Neural progenitor cell (in vitro differentiated cells): ENCODE results near the gene UPK1A. TPM values are rescaled to one million over a fixed set of nuclear protein-coding genes. Genes with fewer than 3 reads are reported as not detected.
A peak's percentile ranks its signal among the peaks of the same experiment; 100 is the strongest.

Experiments used
- DNase-seq: peaks from one replicate; pipeline ENCODE4 v3.0.0-alpha.2; 2016; ENCODE audit warnings: low spot score
- H2AFZ ChIP-seq: fragments of 200-600 bp; sonication (generic); replicated peaks from 2 replicates; pipeline ENCODE4 v1.6.1; 2016; ENCODE audit warnings: antibody characterized with exemption
- H3F3A ChIP-seq: fragments of 200-600 bp; sonication (generic); 2 replicates; pipeline ENCODE4 v1.6.1; 2016; ENCODE audit warnings: antibody characterized with exemption, low read depth
- H3K27ac ChIP-seq: fragments of 200-600 bp; sonication (generic); 2 replicates; pipeline ENCODE4 v1.5.1; 2016; ENCODE audit warnings: mild to moderate bottlenecking
- H3K27me3 ChIP-seq: fragments of 200-600 bp; sonication (generic); 2 replicates; pipeline ENCODE4 v1.6.1; 2016; ENCODE audit warnings: mild to moderate bottlenecking, moderate library complexity
- H3K36me3 ChIP-seq: fragments of 200-600 bp; sonication (generic); 2 replicates; pipeline ENCODE4 v1.5.1; 2016
- H3K4me1 ChIP-seq: fragments of 200-600 bp; sonication (generic); 2 replicates; pipeline ENCODE4 v1.6.1; 2016; ENCODE audit warnings: mixed run types
- H3K4me2 ChIP-seq: fragments of 200-600 bp; sonication (generic); 2 replicates; pipeline ENCODE4 v1.6.1; 2016
- H3K4me3 ChIP-seq: fragments of 200-600 bp; sonication (generic); 2 replicates; pipeline ENCODE4 v1.5.1; 2016
- H3K79me2 ChIP-seq: fragments of 200-600 bp; sonication (generic); 2 replicates; pipeline ENCODE4 v1.6.1; 2016; ENCODE audit warnings: low read depth
- H3K9ac ChIP-seq: fragments of 200-600 bp; sonication (generic); 2 replicates; pipeline ENCODE4 v1.6.1; 2016
- H3K9me3 ChIP-seq: fragments of 200-600 bp; sonication (generic); 2 replicates; pipeline ENCODE4 v1.5.1; 2016; ENCODE audit warnings: low read depth
- H4K20me1 ChIP-seq: fragments of 200-600 bp; sonication (generic); 2 replicates; pipeline ENCODE4 v1.6.1; 2016; ENCODE audit warnings: low read depth
- H3K27ac Mint-ChIP-seq: 3 replicates; pipeline ENCODE4 v1.8.0; 2021; ENCODE audit warnings: mixed read lengths
- H3K27me3 Mint-ChIP-seq: 2 replicates; pipeline ENCODE4 v1.8.0; 2022; ENCODE audit warnings: low read depth, mild to moderate bottlenecking, inconsistent platforms, moderate library complexity, mixed read lengths; ENCODE audit not compliant: insufficient read depth
- H3K36me3 Mint-ChIP-seq: 3 replicates; pipeline ENCODE4 v1.8.0; 2021; ENCODE audit warnings: mixed read lengths
- H3K4me1 Mint-ChIP-seq: 3 replicates; pipeline ENCODE4 v1.8.0; 2021; ENCODE audit warnings: mixed read lengths
- H3K4me3 Mint-ChIP-seq: 3 replicates; pipeline ENCODE4 v1.8.0; 2021; ENCODE audit warnings: mild to moderate bottlenecking, moderate library complexity, mixed read lengths
- H3K9me3 Mint-ChIP-seq: 3 replicates; pipeline ENCODE4 v1.8.0; 2020; ENCODE audit warnings: mixed read lengths
- CTCF ChIP-seq: fragments of 200-600 bp; sonication (generic); IDR thresholded peaks from 2 replicates; pipeline ENCODE4 v1.5.1; 2017; ENCODE audit warnings: antibody characterized with exemption, mild to moderate bottlenecking
- EZH2 ChIP-seq: fragments of 200-600 bp; sonication (generic); IDR thresholded peaks from 2 replicates; pipeline ENCODE4 v1.6.1; 2017; ENCODE audit warnings: antibody characterized with exemption, mild to moderate bottlenecking, moderate library complexity
- EZH2phosphoT487 ChIP-seq: fragments of 200-600 bp; sonication (generic); IDR thresholded peaks from 2 replicates; pipeline ENCODE4 v1.6.1; 2017; ENCODE audit warnings: antibody characterized with exemption
- total RNA-seq: library from RNA; depleted of rRNA; stranded (reverse); fragments of >200 nt; gene quantifications from 2 replicates; pipeline ENCODE4 v1.2.3, GENCODE V29; 2015; ENCODE audit warnings: low replicate concordance

UPK1A gene
- total RNA-seq, 1 donor from 2014 or later, result not detected

GRCh38 chr19:35724560-35724959 is 58.2 kb downstream of the UPK1A start:
- no peaks in the 10 kb centered on the region for H3K9me3 Mint-ChIP-seq
- TF ChIP-seq EZH2phosphoT487 (no peak), EZH2 (no peak), CTCF (no peak)
- H3K36me3 ChIP-seq, result no peaks in the 10 kb centered on the region

GRCh38 chr19:35725216-35725861 is 59.0 kb downstream of the UPK1A start:
- H3K27me3 ChIP-seq, result no peaks in the 10 kb centered on the region
- no peak overlapping the region for H3K4me2 ChIP-seq
- no peaks in the 10 kb centered on the region for H3F3A ChIP-seq
- no peaks in the 10 kb centered on the region for H3K9me3 Mint-ChIP-seq
- H3K36me3 Mint-ChIP-seq, result peaks cover 48% of the 10 kb centered on the region
- TF ChIP-seq CTCF, result no peak
- no peak for TF ChIP-seq EZH2phosphoT487
- TF ChIP-seq EZH2, result no peak
- H3K9me3 ChIP-seq, result no peaks in the 10 kb centered on the region
- no peaks in the 10 kb centered on the region for H3K79me2 ChIP-seq
- no peak overlapping the region for H3K4me3 ChIP-seq
- H3K4me3 Mint-ChIP-seq, result peak overlapping the region; percentile 8
- no peak overlapping the region for H3K27ac Mint-ChIP-seq
- peaks cover 4% of the 10 kb centered on the region for H4K20me1 ChIP-seq
- no peak overlapping the region for H2AFZ ChIP-seq
- H3K4me1 ChIP-seq, result no peaks in the 10 kb centered on the region
- H3K9ac ChIP-seq, result no peak overlapping the region
- no peaks in the 10 kb centered on the region for H3K4me1 Mint-ChIP-seq
- H3K27ac ChIP-seq, result no peak overlapping the region
- no peaks in the 10 kb centered on the region for H3K36me3 ChIP-seq
- H3K27me3 Mint-ChIP-seq, result peaks cover 12% of the 10 kb centered on the region
- no peak for DNase-seq

More at GRCh38 chr19:35724560-35724959, 58.2 kb downstream of the UPK1A start:
- H3F3A ChIP-seq, result no peaks in the 10 kb centered on the region
- Mint-ChIP-seq H3K4me3 (no peak overlapping the region), H3K27me3 (peaks cover 12% of the 10 kb centered on the region), H3K27ac (no peak overlapping the region), H3K4me1 (peaks cover 1% of the 10 kb centered on the region), H3K36me3 (peaks cover 44% of the 10 kb centered on the region)
- no peak overlapping the region for H2AFZ ChIP-seq
- no peaks in the 10 kb centered on the region for H3K27me3 ChIP-seq
- H3K27ac ChIP-seq, result no peak overlapping the region
- H3K4me1 ChIP-seq, result no peaks in the 10 kb centered on the region
- no peak for DNase-seq
- H3K4me2 ChIP-seq, result no peak overlapping the region
- peaks cover 12% of the 10 kb centered on the region for H4K20me1 ChIP-seq
- no peaks in the 10 kb centered on the region for H3K9me3 ChIP-seq
- peaks cover 7% of the 10 kb centered on the region for H3K79me2 ChIP-seq
- H3K4me3 ChIP-seq, result no peak overlapping the region
- no peak overlapping the region for H3K9ac ChIP-seq

- H2AFZ ChIP-seq, result no peak overlapping the region
- H3K9ac ChIP-seq, result no peak overlapping the region
- no peaks in the 10 kb centered on the region for H3F3A ChIP-seq
- no peaks in the 10 kb centered on the region for H3K9me3 Mint-ChIP-seq
- no peak overlapping the region for H3K4me3 Mint-ChIP-seq
- peaks cover 11% of the 10 kb centered on the region for H3K27me3 Mint-ChIP-seq
- no peaks in the 10 kb centered on the region for H4K20me1 ChIP-seq
- no peak for DNase-seq
- no peaks in the 10 kb centered on the region for H3K4me1 Mint-ChIP-seq
- TF ChIP-seq CTCF (no peak), EZH2phosphoT487 (no peak), EZH2 (no peak)
- H3K4me2 ChIP-seq, result no peak overlapping the region
- no peaks in the 10 kb centered on the region for H3K79me2 ChIP-seq
- H3K4me3 ChIP-seq, result no peak overlapping the region
- H3K27ac ChIP-seq, result no peak overlapping the region
- H3K4me1 ChIP-seq, result no peaks in the 10 kb centered on the region
- no peaks in the 10 kb centered on the region for H3K27me3 ChIP-seq
- H3K27ac Mint-ChIP-seq, result no peak overlapping the region
- H3K36me3 ChIP-seq, result no peaks in the 10 kb centered on the region
- no peaks in the 10 kb centered on the region for H3K9me3 ChIP-seq
- peaks cover 51% of the 10 kb centered on the region for H3K36me3 Mint-ChIP-seq
Measured at GRCh38 chr19:35727053-35727955, 61.0 kb downstream of the UPK1A start.

Other genes with a start within 250 kb of the UPK1A start
- gene FFAR2, start 218.3 kb upstream of the UPK1A start, total RNA-seq, result not detected in 2 replicates
- gene KRTDAP, start 176.1 kb upstream of the UPK1A start, total RNA-seq, result not detected in 2 replicates
- gene DMKN, start 152.9 kb upstream of the UPK1A start, total RNA-seq, result 175 and 208 TPM in 2 replicates
- not detected in 2 replicates for gene SBSN, start 138.2 kb upstream of the UPK1A start, total RNA-seq
- gene GAPDHS, start 133.1 kb upstream of the UPK1A start, total RNA-seq, result not detected in 2 replicates
- gene TMEM147, start 120.9 kb upstream of the UPK1A start, total RNA-seq, result 57.8 and 81.7 TPM in 2 replicates
- gene ATP4A, start 102.9 kb upstream of the UPK1A start, total RNA-seq, result 0.12 TPM in 1 of 2 replicates, not detected in the other
- gene PMIS2, start 80.3 kb upstream of the UPK1A start, total RNA-seq, result 0.34 TPM in 1 of 2 replicates, not detected in the other
- 12.4 and 27.8 TPM in 2 replicates for gene HAUS5, start 53.8 kb upstream of the UPK1A start, total RNA-seq
- gene RBM42, start 37.5 kb upstream of the UPK1A start, total RNA-seq, result 20.1 and 53.7 TPM in 2 replicates
- 0.71 TPM in 1 of 2 replicates, not detected in the other for gene ETV2, start 24.8 kb upstream of the UPK1A start, total RNA-seq
- 403 and 511 TPM in 2 replicates for gene COX6B1, start 18.2 kb upstream of the UPK1A start, total RNA-seq
- gene ZBTB32, start 38.0 kb downstream of the UPK1A start, total RNA-seq, result not detected in 2 replicates
- 12.6 and 16.0 TPM in 2 replicates for gene KMT2B, start 51.5 kb downstream of the UPK1A start, total RNA-seq
- gene IGFLR1, start 75.9 kb downstream of the UPK1A start, total RNA-seq, result 5.0 and 9.2 TPM in 2 replicates
- gene U2AF1L4, start 78.9 kb downstream of the UPK1A start, total RNA-seq, result 17.2 and 27.9 TPM in 2 replicates
- 10.9 and 29.6 TPM in 2 replicates for gene PSENEN, start 79.1 kb downstream of the UPK1A start, total RNA-seq
- 11.4 and 12.4 TPM in 2 replicates for gene LIN37, start 82.1 kb downstream of the UPK1A start, total RNA-seq
- not detected in 2 replicates for gene HSPB6, start 90.5 kb downstream of the UPK1A start, total RNA-seq
- gene PROSER3, start 91.7 kb downstream of the UPK1A start, total RNA-seq, result 7.1 and 13.4 TPM in 2 replicates
- 6.5 and 15.1 TPM in 2 replicates for gene ARHGAP33, start 109.0 kb downstream of the UPK1A start, total RNA-seq
- gene PRODH2, start 146.3 kb downstream of the UPK1A start, total RNA-seq, result not detected in 2 replicates
- gene NPHS1, start 186.0 kb downstream of the UPK1A start, total RNA-seq, result 0.40 and 0.62 TPM in 2 replicates
- gene KIRREL2, start 190.4 kb downstream of the UPK1A start, total RNA-seq, result 2.4 and 5.5 TPM in 2 replicates
- 89.5 and 191 TPM in 2 replicates for gene APLP1, start 202.1 kb downstream of the UPK1A start, total RNA-seq
- 1.3 and 4.7 TPM in 2 replicates for gene NFKBID, start 234.0 kb downstream of the UPK1A start, total RNA-seq
- gene HCST, start 236.0 kb downstream of the UPK1A start, total RNA-seq, result not detected in 2 replicates
- gene TYROBP, start 241.8 kb downstream of the UPK1A start, total RNA-seq, result not detected in 2 replicates